PC-3 (cell line): ENCODE measurements around the gene ADGRG3.

ENCODE experiments used
- CTCF ChIP-seq: fragments of 300-600 bp; sonication (generic); conservative IDR thresholded peaks from 2 replicates; pipeline ENCODE4 v1.5.1; 2017; ENCODE audit warnings: antibody characterized with exemption, low read depth, mild to moderate bottlenecking, low read length
- EZH2 ChIP-seq: fragments of 300-600 bp; sonication (generic); IDR thresholded peaks from one replicate; pipeline ENCODE4 v1.6.1; 2017; ENCODE audit warnings: antibody characterized with exemption, mild to moderate bottlenecking, low read length; ENCODE audit not compliant: unreplicated experiment

- TF ChIP-seq EZH2 (no peak), CTCF (no peak)
Observed at GRCh38 chr16:57658130-57658877, 9.8 kb upstream of the ADGRG3 start.
